ENCODE measurements around the gene HSPA4. TPM values are rescaled to one million over a fixed set of nuclear protein-coding genes. Genes with fewer than 3 reads are reported as not detected.

HSPA4 gene
- total RNA-seq, 1 experiment from 2014 or later: 337 TPM

- ChIA-PET CTCF (interaction anchor here (0.7 kb wide), 2 partner anchors 134 to 367 kb away, joined by 4 to 5 read pairs; no protein-coding TSS in a partner anchor), POLR2A (ENCODE audit: low non-redundant PET) (interaction anchor here (0.6 kb wide), 1 partner anchor 88 kb away, joined by 7 read pairs; no protein-coding TSS in a partner anchor)
- Histone ChIP-seq H3K4me1 (ENCODE audit: insufficient read depth, low read length, poor library complexity, severe bottlenecking) (peaks cover 5% of the 10 kb centered on the region), H3K9me3 (ENCODE audit: low read depth, low read length, poor library complexity, severe bottlenecking) (no peaks in the 10 kb centered on the region), H3K4me3 (ENCODE audit: low read depth, low read length, poor library complexity, severe bottlenecking) (no peak overlapping the region), H3K27me3 (replicated peaks; ENCODE audit: insufficient read depth, low read depth, low read length, poor library complexity) (no peaks in the 10 kb centered on the region), H3K27ac (ENCODE audit: low read depth, low read length, poor library complexity, severe bottlenecking) (no peak overlapping the region), H3K36me3 (ENCODE audit: insufficient read depth, low read length, poor library complexity, severe bottlenecking) (no peaks in the 10 kb centered on the region)
- TF ChIP-seq EZH2 (IDR thresholded peaks at IDR 0.05; ENCODE audit: borderline replicate concordance, low read depth, low read length, poor library complexity, severe bottlenecking) (no peak), CTCF (conservative IDR thresholded peaks at IDR 0.05; ENCODE audit: low read depth, low read length) (no peak)
- no TSS peak for BruUV-seq (replicated peaks)
- intact Hi-C loops (cut with micrococcal nuclease; ENCODE audit: unreplicated experiment): no loop called here
- DNase-seq (ENCODE audit: low spot score): no peak
These were observed 5.1 kb downstream of the HSPA4 start for GRCh38 chr5:133056891-133057290.

- Histone ChIP-seq H3K4me1 (ENCODE audit: insufficient read depth, low read length, poor library complexity, severe bottlenecking) (peaks cover 14% of the 10 kb centered on the region), H3K9me3 (ENCODE audit: low read depth, low read length, poor library complexity, severe bottlenecking) (no peaks in the 10 kb centered on the region), H3K36me3 (ENCODE audit: insufficient read depth, low read length, poor library complexity, severe bottlenecking) (no peaks in the 10 kb centered on the region), H3K27me3 (replicated peaks; ENCODE audit: insufficient read depth, low read depth, low read length, poor library complexity) (no peaks in the 10 kb centered on the region), H3K4me3 (ENCODE audit: low read depth, low read length, poor library complexity, severe bottlenecking) (no peak overlapping the region), H3K27ac (ENCODE audit: low read depth, low read length, poor library complexity, severe bottlenecking) (no peak overlapping the region)
- no peak for DNase-seq (ENCODE audit: low spot score)
- no TSS peak for BruUV-seq (replicated peaks)
- POLR2A ChIA-PET (ENCODE audit: low non-redundant PET): interaction anchor here (0.6 kb wide), 1 partner anchor 15 kb away, joined by 3 read pairs; no protein-coding TSS in a partner anchor
- CTCF ChIA-PET: no interaction called here
- intact Hi-C loops (cut with micrococcal nuclease; ENCODE audit: unreplicated experiment): no loop called here
- TF ChIP-seq CTCF (conservative IDR thresholded peaks at IDR 0.05; ENCODE audit: low read depth, low read length): no peak
- no peak for TF ChIP-seq EZH2 (IDR thresholded peaks at IDR 0.05; ENCODE audit: borderline replicate concordance, low read depth, low read length, poor library complexity, severe bottlenecking)
These were observed 7.8 kb downstream of the HSPA4 start for GRCh38 chr5:133059621-133060020.

GRCh38 chr5:133062276-133062675 lies 10.5 kb downstream of the HSPA4 start:
- Histone ChIP-seq H3K27me3 (replicated peaks; ENCODE audit: insufficient read depth, low read depth, low read length, poor library complexity) (no peaks in the 10 kb centered on the region), H3K9me3 (ENCODE audit: low read depth, low read length, poor library complexity, severe bottlenecking) (no peaks in the 10 kb centered on the region), H3K4me3 (ENCODE audit: low read depth, low read length, poor library complexity, severe bottlenecking) (no peak overlapping the region), H3K27ac (ENCODE audit: low read depth, low read length, poor library complexity, severe bottlenecking) (peak overlapping the region; percentile 18), H3K36me3 (ENCODE audit: insufficient read depth, low read length, poor library complexity, severe bottlenecking) (peaks cover 19% of the 10 kb centered on the region), H3K4me1 (ENCODE audit: insufficient read depth, low read length, poor library complexity, severe bottlenecking) (peaks cover 14% of the 10 kb centered on the region)
- CTCF ChIA-PET: no interaction called here
- peak; percentile 25 for DNase-seq (ENCODE audit: low spot score)
- TF ChIP-seq EZH2 (IDR thresholded peaks at IDR 0.05; ENCODE audit: borderline replicate concordance, low read depth, low read length, poor library complexity, severe bottlenecking): no peak
- TF ChIP-seq CTCF (conservative IDR thresholded peaks at IDR 0.05; ENCODE audit: low read depth, low read length): no peak
- BruUV-seq (replicated peaks): no TSS peak
- intact Hi-C loops (cut with micrococcal nuclease; ENCODE audit: unreplicated experiment): no loop called here
- POLR2A ChIA-PET (ENCODE audit: low non-redundant PET): no interaction called here

Measured in A673 (cell line).